Measurements from ENCODE around the gene NTN1.

DNA sequence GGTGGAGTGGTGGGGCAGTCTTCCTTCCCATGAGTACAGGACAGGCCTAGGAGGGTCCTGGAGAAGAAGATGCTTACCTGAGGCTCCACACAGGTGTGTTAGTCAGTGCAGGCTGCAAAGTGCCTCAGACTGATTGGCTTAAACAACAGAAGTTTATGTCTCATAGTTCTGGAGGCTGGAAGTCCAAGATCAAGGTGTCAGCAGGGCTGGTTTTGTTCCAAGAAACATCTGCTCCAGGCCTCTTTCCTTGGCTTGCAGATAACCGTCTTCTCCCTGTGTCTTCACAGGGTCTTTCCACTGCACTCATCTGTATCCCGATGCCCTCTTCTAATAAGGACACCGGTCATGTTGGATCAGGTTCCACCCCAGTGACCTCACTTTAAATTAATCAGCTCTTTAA is 153.0 kb downstream of the NTN1 start:
- TF ChIP-seq POLR2A (IDR thresholded peaks at IDR 0.05): no peak
- TF ChIP-seq, protein P1, sequence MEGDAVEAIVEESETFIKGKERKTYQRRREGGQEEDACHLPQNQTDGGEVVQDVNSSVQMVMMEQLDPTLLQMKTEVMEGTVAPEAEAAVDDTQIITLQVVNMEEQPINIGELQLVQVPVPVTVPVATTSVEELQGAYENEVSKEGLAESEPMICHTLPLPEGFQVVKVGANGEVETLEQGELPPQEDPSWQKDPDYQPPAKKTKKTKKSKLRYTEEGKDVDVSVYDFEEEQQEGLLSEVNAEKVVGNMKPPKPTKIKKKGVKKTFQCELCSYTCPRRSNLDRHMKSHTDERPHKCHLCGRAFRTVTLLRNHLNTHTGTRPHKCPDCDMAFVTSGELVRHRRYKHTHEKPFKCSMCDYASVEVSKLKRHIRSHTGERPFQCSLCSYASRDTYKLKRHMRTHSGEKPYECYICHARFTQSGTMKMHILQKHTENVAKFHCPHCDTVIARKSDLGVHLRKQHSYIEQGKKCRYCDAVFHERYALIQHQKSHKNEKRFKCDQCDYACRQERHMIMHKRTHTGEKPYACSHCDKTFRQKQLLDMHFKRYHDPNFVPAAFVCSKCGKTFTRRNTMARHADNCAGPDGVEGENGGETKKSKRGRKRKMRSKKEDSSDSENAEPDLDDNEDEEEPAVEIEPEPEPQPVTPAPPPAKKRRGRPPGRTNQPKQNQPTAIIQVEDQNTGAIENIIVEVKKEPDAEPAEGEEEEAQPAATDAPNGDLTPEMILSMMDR (IDR thresholded peaks at IDR 0.05): no peak
